HS-27A (cell line): ENCODE data around the gene TOP1.

ENCODE experiments used
- DNase-seq: peaks from one replicate; pipeline ENCODE4 v3.0.0-alpha.2; 2012; ENCODE audit warnings: low read depth, missing footprints

The TOP1 gene

DNA sequence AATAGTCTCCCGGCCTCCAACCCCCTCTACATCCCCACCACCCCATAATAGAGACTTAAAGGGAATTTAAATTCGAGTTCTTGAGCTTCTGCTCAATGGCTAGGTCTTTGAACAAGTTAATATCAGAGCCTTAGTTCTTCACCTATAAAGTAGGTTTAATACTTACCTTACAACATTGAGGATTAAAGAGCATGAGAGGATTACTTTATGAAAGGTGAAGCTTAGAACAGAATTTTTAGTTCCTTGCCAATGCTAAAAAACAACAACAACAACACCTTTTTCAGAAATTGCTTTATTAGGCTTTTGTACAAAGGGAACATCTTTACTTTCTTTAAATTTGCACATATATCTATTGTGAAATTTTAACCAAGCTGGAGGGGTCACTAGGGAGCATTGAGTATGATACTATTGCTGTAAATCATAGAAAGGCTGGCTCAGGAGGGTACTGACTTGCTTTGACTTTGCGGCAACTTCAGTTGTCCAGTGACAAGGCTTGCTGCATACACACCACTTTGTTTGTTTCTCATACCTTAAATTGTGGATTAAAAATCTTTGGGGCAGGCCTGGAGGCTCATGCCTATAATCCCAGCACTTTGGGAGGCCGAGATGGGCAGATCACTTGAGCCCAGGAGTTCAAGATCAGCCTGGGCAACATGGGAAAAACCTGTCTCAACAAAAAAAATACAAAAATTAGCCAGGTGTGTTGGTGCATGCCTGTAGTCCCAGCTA is 9.7 kb downstream of the TOP1 start:
- no peak for DNase-seq

DNA sequence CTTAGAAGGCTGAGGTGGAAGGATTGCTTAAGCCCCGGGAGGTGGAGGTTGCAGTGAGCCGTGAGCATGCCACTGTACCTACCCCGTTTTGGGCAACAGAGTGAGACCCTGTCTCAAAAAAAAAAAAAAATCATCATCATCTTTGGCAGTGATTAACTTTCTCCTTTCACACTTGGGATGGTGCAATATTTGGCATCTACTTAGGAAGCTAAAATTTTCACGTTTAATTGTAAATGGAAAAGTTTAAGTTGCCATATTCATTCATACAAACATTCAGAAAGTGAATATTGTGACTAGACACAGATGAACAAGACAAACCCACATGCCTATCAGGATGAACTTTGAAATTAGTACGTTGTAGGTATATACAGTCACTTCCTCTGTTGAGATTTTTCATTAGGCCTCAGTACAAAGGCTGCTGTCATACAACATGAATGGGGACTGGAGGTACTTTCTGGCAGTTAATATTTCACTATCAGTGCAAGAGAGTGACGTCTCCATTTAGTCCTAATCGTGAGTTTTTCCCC is 10.3 kb downstream of the TOP1 start:
- DNase-seq, result no peak

DNA sequence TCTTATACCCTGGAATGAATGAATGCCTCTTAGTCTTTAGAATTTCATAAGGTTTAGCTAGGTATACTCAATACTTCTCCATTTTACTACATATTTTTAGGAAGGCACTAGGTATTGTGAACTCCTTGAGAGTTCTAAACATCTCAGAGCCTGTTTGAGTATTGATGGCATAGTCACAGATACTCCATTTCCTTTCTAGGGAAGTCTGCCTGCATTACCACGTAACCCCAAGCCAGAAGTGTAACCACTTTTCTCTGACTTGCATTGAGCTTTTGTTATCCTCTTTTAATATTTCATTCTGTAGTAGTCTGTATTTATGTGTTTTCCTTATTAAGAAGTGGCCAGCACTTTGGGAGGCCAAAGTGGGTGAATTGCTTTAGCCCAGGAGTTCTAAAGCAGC is 12.2 kb downstream of the TOP1 start:
- DNase-seq, result no peak

DNA sequence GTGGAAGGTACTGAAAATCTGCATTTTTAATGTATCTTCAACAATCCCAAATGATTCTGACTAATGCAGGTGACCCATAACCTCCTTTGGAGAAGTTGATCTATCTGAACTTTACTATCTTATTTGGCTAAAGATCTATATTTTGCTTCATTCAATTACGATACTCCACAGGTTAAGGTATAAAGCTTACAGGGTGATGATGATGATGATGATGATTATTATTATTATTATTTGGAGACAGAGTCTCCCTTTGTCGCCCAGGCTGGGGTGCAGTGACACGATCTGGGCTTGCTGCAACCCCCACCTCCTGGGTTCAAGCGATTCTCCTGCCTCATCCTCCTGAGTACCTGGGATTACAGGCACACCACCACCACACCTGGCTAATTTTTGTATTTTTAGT is 13.1 kb downstream of the TOP1 start:
- DNase-seq, result no peak

DNA sequence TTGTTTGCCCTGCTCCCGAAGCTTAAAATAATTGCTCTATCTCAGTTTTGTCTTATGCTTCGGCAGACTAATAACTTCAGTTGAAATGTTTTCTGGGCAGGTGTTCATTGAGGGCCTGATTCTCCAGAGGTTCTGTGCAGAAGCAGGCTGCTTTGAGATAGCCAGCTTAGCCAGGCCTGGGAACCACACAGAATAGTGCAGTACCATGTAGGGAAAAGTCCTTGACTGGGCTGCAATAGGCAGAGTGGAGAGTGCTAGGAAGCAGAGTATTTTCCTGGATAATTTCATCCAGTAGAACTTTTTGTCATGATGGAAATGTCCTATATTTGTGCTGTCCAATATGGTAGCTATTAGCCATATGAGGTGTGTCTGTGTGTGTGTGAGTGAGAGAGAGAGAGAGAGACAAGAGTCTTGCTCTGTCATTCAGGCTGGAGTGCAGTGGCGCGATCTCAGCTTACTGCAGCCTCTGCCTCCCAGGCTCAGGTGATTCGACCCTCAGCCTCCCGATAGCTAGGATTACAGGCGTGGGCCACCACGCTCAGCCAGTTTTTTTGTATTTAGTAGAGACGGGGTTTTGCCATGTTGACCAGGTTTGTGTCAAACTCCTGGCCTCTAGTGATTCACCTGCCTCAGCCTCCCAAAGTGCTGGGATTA is 15.9 kb downstream of the TOP1 start:
- DNase-seq, result no peak

DNA sequence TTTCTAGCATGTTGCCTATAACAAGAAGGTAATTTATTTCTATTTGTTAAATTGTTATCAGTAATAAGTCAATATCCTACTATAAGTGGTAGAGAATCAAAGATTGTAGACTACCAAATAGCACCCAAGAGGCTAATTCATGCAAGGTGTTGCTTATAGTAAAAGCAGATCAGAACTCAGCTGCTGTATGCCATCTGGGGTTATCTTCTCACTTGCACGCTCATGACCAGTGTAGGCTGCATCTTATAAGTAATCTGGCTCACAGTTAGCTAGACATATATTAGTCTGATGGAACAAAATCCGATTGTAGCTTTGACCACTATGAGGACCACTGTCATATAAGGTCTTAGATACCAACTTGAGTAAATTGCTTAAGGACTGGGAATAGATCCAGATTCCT is 17.0 kb downstream of the TOP1 start:
- no peak for DNase-seq

DNA sequence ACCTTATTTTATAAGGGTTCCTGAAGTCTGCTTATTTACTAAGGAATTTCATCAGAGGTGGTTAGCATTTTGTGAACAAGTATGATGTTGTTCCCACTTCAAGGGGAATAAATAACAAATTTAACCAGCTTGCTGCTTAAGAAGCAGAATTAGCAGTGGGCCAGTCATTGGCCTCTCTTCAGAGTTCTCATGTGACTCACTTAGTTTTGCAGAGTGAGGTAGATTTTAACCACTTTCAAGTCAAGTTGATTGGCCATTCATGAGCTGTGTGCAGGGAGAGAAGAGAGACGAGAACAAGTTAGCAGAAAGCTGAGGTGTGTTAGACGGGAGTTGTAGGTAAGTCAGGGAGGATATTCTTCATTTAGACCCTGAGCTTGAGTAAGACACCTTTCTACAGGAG is 18.1 kb downstream of the TOP1 start:
- DNase-seq, result no peak

DNA sequence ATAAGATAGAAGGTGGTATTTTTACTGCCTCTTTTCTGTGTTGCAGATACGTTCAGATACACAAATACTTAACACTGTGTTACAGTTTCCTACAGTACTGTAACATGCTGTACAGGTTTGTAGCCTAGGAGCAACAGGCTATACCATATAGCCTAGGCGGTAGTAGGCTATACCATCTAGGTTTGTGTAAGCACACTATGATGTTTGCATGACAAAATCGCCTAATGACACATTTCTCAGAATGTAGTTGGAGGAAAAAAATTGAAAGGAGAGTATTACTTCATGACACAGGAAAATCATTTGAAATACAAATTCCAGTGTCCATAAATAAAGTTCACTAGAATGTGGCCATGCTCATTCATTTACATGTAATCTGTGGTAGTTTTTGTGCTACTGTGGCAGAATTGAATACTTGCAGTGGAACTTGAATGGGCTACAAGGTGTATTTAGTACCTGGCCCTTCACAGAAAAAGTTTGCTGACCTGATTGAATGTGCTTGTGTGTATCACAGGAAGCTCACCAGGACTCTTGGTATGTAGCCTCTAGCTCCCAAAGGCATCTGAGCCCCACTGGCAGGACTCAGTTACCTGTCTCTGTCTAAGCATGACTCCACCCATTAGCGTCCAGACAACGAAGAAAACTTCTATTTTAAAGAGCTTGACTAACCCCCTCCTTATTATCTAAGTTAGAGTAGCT is 18.8 kb downstream of the TOP1 start:
- DNase-seq, result no peak

DNA sequence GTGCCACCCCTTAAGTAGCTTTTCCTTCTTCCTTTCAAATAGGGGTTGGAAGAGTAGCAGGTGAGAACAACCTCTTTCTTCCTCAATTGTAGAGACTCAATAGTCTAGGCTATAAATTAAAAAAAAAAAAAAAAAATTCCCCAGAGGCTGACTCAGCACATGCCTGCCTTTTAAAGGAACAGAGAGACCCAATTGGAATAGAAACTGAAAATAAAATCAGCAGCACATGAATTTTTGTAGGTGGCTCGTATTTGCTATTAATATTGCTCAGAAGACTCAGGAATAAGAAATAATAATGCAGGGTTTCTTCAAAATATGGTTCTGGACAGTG is 19.3 kb downstream of the TOP1 start:
- no peak for DNase-seq

DNA sequence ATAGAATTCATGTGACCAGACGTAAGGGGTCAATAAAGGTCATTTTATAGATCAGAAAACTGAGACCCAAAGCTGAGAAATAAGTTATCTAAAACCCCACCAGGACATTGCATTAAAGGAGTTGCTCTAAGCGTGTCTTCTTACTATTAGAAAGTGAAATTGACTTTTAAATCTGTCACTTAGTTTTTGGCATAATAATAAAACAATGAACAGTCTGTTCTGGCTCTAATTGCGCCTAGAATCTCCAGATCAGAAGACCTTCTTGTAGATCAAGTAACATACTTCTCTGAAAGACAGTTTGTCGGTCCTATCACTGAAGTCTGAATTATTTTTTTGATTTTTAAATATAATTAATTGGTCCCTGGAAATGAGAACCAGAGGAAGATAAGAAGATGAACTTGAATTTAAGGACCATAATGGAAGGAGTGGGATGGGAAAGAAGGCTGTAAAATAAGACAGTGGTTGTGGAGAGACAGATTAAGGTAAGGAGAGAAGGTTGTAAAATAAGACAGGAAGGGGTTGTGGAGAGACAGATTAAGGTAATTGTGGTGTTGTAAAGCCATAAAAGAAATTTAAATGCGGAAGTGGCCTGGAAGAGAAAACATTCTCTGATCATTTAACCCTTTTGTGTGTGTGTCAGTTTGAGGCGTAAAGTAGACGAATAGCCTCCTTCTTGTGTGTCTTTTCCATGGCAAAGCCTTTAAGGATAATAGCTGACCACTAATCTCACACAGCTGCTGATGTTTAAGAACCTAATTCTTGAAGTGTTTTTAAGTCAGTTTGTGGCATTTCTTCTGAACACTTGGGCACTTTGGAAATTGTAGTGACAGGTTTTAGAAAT is 20.1 kb downstream of the TOP1 start:
- DNase-seq, result no peak

DNA sequence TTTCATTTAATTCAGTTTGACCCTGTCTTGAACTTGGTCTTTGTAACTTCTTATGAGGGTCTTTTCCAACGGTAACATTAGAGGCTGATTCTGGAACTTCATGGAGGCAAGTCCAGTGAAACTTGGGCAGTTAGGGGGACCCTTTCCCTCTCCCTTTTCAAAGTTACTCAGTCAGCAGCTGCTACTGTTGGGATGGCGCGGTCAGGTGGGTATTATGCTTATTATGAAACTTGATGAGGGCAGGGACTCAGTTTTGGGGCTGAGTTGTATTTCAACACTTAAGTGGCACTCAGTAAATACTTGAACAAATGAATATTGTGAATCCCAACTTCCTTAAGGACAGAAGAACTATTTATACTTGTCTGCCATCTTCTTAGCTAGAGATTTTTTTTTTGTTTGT is 20.8 kb downstream of the TOP1 start:
- no peak for DNase-seq

DNA sequence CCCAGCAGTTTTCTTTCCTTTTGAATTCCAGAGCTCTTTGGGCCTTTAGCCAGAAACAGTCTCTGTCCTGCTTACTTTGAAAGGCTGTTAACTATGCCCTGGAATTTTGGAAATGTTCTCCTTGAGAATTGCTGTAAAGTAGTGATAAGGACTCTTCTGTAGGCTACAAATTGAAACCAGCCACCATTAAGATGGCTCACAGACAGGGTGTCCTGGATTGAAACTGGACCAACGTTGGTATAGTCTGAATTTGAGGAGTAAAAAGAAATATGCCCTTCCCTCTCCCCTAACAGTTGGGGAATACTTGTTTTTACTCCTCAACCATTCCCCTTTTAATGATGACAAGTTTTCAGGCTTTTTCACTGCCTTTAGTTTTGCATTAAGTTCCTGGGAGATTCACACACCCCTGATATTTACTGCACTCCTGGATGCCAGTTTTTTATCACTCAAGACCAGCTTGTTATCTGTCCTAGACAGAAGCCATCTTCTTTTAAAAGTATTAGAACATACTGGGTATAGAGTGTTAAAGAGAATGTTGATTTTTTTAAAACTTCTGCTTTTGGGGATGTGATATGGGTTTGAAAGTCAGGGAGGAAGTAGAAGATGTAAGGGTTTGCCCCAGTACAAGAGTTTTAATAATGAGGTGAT is 21.9 kb downstream of the TOP1 start:
- DNase-seq, result no peak

DNA sequence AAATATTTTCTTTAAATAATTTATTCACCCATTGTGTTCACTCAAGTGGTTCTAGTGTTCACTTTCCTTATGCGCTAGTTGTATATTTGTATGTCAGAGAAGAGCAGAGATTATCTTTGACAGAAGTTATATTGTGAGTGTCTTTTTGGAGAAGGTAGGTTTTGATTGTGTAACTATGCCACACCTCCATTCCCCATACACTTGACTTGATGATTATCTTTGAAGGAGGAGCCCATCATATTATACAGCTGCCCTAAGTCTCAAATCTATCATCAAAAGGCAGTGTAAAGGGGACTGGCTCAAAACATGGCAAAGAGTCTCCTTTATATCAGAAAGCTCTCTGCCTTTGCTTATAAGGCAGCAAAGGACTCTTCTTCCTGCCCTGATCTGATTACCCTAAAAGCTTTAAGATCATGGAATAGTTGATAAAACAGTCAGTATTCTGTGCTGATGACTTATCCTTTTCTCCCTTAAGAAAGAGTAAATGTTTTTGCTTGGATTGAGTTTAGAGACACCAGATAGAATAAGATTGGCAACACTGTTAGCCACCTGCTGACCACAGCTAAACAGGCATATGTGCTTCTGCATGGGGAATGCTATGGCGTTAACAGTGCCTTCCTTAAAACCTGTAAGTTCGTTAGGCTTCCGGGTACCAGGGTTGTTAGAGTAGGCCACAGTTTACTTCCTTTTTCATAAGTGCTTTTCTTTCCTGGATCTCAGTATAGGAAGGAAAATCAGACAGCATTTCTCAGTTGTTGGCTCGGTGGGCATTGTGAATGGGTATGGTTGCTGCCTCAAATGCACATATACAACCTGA is 22.6 kb downstream of the TOP1 start:
- no peak for DNase-seq

DNA sequence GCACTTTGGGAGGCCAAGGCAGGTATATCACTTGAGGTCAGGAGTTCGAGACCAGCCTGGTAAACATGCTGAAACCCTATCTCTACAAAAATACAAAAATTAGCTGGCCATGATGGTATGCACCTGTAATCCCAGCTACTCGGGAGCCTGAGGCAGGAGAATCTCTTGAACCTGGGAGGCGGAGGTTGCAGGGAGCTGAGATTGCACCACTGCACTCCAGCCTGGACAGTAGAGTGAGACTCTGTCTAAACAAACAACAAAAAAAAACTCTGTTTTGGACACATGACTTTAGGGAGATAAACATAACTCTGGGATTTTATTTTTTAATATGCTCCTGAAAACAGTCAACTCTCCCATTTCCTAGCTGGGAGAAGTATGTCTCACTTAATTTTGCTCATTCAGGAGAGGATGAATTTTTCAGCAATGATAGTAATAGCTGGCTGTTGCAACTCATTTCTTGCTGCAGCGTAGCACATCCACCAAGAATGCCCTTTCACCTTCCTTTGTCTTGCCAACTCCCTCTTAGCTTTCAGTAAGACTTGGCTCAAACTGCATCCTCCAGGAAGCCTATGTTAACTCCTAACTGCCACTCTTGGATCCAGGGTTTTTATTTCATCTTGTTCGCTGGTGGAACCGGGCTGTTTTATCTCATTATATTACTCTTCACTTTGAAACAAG is 24.3 kb downstream of the TOP1 start:
- DNase-seq, result no peak

DNA sequence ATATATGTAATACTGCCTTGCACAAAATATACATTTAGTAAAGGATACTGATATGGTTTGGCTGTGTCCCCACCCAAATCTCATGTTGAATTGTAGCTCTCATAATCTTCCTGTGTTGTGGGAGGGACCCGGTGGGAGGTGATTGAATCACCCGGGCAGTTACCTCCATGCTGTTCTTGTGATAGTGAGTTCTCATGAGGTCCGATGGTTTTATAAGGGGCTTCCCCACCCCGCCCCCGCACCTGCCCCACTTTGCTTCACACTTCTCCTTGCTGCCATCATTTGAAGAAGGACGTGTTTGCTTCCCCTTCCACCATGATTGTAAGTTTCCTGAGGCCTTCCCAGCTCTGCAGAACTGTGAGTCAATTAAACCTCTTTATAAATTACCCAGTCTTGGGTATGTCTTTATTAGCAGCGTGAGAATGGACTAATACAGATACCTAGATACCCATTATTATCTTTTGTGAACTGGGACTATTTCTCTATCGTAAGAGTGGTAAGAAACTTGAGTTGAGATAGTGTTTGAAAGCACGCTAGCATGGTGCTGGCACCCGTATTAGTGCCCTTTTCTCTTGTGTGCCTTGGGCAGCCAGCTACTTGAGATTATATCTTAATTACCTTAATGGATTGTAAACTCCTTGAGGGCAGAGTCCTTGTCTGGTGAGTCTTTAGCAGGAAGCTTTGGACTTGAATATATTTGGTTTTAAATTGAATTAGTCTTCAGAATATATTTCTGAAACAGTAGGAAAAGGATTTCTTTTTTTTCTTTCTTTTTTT is 25.6 kb downstream of the TOP1 start:
- no peak for DNase-seq

DNA sequence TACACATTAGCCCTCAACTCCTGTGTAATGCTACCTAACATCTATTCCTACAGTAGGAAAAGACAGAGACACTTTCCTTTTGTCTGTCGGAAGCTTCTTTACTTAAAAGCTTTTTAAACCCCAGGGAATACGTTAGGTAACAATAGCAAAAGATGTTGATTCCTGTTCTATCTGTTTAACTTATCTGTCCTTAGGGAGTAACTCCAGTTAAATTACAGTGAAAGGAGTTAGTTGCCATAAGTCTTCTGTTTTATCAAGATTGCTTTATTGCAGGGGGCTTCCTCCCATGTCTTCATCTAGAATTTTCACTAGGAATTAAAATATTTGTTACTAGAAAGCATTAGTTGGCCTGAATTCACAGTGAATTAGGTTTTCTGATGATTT is 26.2 kb downstream of the TOP1 start:
- no peak for DNase-seq

DNA sequence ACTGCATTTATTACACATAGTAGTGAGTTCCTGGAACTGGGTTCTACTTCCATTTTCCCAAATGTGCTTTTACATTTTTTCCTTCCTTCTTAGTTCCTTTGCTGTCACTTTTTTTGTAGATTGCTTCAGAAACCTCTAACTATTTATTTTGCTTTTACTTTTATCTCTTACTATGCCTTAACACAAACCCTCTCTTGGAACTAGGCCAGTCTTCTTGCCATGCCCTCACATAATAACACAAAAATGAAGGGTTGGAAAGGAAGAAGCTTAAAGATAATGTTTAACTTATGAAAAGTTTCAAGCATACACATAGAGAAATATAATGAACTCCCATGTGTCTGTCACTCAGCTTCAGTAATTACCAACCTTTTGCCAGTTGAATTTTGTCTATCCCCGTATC is 27.1 kb downstream of the TOP1 start:
- no peak for DNase-seq

DNA sequence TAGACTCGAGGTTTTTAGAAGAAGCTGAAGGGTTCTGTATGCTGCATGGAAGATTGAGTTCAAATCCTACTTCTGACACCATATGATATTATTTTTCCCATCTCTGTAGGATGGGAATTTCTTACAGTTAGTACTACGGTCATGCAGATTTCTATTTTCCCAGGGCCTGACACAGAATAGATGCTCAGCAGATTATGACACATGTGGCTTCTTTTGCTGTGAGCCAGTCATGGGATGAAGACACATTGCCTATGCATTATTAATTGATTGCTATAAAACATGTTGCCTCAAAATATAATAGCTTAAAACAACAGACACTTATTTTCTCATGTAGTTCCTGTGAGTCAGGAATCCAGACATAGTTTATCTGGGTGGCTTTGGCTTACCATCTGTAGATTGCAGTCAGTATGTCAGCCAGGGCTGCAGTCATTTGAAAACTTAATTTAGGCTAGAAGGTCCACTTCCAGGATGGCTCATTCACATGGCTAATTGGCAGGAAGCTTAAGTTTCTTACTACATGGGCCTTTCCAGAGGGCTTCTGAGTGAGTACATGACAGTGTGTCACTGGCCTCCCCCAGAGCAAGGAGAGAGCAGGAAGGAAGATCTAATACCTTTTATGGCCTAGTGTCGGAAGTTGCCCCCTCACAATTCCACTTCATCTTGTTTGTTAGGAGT is 29.5 kb downstream of the TOP1 start:
- DNase-seq, result no peak
